GM12864 (cell line): ENCODE measurements around the gene C5AR2.

Experiments
- DNase-seq: peaks from one replicate; pipeline ENCODE4 v3.0.0-alpha.2; 2011; ENCODE audit warnings: low read depth
- H3K4me3 ChIP-seq: 2 replicates; pipeline ENCODE4 v1.5.1; 2011; ENCODE audit warnings: mild to moderate bottlenecking, low read depth, low read length, control low read depth
- TF ChIP-seq, protein P1 (sequence below): IDR thresholded peaks from 2 replicates; pipeline ENCODE4 v1.5.1; 2011; ENCODE audit warnings: low read depth, mild to moderate bottlenecking, moderate library complexity, low read length, control low read depth, inconsistent platforms; ENCODE audit errors: missing control alignments

C5AR2 gene

DNA sequence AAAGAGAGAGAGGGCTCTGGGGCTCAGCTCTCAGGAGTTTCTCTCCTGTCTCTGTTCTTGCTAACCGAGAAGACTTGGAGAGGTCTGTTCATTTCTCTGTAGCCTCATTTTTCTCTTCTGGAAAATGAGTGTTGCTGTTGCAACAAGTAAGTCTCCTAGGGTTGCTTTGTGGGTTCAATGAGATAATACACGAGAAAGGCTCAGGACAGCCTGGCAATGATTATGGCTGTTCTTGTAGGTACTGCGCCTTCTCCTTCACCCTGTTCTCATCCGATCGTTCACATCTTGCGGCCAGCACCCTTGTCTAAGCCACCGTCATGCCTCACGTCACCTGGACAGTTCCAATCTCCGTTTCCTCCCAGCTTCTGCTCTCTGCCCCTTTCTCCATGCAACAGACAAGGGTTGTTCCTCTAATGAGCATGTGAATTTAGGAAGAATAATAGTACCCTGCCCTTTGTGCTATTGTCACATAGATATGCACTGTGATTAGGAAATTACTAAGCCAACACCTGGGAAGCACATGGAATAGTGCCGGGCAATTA lies 18.1 kb upstream of the C5AR2 start:
- no peak for DNase-seq
- TF ChIP-seq, protein P1, sequence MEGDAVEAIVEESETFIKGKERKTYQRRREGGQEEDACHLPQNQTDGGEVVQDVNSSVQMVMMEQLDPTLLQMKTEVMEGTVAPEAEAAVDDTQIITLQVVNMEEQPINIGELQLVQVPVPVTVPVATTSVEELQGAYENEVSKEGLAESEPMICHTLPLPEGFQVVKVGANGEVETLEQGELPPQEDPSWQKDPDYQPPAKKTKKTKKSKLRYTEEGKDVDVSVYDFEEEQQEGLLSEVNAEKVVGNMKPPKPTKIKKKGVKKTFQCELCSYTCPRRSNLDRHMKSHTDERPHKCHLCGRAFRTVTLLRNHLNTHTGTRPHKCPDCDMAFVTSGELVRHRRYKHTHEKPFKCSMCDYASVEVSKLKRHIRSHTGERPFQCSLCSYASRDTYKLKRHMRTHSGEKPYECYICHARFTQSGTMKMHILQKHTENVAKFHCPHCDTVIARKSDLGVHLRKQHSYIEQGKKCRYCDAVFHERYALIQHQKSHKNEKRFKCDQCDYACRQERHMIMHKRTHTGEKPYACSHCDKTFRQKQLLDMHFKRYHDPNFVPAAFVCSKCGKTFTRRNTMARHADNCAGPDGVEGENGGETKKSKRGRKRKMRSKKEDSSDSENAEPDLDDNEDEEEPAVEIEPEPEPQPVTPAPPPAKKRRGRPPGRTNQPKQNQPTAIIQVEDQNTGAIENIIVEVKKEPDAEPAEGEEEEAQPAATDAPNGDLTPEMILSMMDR = no peak
- no peak overlapping the region for H3K4me3 ChIP-seq

DNA sequence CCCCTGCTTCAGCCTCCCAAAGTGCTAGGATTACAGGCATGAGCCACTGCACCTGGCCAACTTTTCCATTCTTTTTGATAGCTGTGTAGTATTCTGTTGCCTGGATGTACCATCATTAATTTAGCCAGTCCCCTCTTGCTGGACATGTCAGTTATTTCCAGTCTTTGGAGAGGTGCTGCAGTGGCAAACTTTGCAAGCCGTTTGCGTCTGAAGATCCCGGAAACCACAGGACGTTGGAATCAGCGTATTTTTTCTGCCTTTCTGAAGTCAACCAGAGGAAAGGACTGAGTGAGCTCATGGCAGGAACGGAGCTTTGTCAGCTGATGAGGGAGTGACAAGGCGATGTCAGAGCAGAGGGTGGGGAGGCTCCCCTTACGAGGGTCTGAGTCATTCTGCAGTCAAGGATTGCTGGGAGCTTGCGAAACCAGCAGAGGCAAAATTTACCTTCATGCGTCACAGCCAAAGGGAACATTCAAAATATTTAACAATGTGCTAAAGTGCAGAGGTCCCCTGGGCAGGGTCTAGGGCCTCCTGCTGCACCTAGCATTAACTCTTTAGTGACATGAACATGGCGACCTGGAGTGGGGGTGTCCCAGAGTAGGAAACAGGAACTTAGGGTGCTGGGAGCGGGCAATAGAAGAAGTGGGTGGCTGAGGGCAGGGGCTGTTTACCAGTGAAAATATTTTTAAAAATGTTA lies 16.7 kb upstream of the C5AR2 start:
- TF ChIP-seq, protein P1 = no peak
- H3K4me3 ChIP-seq = no peak overlapping the region
- no peak for DNase-seq

DNA sequence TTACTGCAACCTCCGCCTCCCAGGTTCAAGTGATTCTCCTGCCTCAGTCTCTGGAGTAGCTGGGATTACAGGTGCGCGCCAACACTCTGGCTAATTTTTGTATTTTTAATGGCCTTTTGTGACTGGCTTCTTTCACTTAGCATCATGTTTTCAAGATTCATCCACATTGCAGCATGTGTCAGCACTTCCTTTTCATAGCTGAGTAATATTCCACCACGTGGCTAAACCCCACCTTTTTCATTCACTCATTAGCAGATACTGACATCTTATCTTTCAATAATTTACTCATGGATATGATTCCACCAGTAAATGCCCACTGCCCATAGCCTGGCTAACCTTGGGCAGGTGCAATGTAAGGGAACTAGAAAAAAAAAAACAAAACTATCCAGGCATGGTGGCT lies 15.5 kb upstream of the C5AR2 start:
- DNase-seq = no peak
- TF ChIP-seq, protein P1 = no peak
- no peak overlapping the region for H3K4me3 ChIP-seq

DNA sequence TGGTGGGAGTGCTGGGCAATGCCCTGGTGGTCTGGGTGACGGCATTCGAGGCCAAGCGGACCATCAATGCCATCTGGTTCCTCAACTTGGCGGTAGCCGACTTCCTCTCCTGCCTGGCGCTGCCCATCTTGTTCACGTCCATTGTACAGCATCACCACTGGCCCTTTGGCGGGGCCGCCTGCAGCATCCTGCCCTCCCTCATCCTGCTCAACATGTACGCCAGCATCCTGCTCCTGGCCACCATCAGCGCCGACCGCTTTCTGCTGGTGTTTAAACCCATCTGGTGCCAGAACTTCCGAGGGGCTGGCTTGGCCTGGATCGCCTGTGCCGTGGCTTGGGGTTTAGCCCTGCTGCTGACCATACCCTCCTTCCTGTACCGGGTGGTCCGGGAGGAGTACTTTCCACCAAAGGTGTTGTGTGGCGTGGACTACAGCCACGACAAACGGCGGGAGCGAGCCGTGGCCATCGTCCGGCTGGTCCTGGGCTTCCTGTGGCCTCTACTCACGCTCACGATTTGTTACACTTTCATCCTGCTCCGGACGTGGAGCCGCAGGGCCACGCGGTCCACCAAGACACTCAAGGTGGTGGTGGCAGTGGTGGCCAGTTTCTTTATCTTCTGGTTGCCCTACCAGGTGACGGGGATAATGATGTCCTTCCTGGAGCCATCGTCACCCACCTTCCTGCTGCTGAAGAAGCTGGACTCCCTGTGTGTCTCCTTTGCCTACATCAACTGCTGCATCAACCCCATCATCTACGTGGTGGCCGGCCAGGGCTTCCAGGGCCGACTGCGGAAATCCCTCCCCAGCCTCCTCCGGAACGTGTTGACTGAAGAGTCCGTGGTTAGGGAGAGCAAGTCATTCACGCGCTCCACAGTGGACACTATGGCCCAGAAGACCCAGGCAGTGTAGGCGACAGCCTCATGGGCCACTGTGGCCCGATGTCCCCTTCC lies 11.8 kb upstream of the C5AR2 start:
- TF ChIP-seq, protein P1 = no peak
- no peak overlapping the region for H3K4me3 ChIP-seq

DNA sequence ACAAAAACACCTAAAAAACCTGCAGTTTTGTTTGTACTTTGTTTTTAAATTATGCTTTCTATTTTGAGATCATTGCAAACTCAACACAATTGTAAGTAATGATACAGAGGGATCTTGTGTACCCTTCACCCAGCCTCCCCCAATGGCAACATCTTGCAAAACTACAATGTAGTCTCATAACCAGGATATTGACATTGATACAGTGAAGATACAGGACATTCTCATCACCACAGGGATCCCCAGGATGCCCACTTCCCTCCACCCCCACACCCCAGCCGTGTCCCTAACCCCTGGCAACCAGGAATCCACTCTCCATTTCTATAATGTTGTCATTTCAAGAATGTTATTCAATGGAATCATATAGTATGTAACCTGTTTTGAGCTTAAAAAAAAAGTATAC lies 10.3 kb upstream of the C5AR2 start:
- DNase-seq = no peak
- H3K4me3 ChIP-seq = no peak overlapping the region
- TF ChIP-seq, protein P1 = no peak

More for the DNA sequence above, 11.8 kb upstream of the C5AR2 start:
- DNase-seq = no peak

DNA sequence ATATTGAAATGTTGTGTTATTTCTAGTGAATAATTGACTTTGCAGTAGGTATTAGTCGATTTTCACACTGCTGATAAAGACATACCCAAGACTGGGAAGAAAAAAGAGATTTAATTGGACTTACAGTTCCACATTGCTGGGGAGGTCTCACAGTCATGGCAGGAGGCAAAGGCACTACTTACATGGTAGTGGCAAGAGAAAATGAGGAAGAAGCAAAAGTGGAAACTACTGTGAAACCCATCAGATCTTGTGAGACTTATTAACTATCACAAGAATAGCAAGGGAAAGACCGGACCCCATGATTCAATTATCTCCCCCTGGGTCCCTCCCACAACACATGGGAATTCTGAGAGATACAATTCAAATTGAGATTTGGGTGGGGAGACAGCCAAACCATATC lies 9.9 kb upstream of the C5AR2 start:
- H3K4me3 ChIP-seq = no peak overlapping the region
- TF ChIP-seq, protein P1 = no peak
- DNase-seq = no peak
